ENCODE results near the gene VAV3.

Gene VAV3

GRCh38 chr1:107618539-107618938 lies 346.4 kb downstream of the VAV3 start:
- no peak overlapping the region for H3K4me3 ChIP-seq (ENCODE audit: low read depth, low read length)
- TF ChIP-seq CTCF (IDR thresholded peaks at IDR 0.05; ENCODE audit: low read depth, low read length): no peak

- no peak for TF ChIP-seq CTCF (IDR thresholded peaks at IDR 0.05; ENCODE audit: low read depth, low read length)
- H3K4me3 ChIP-seq (ENCODE audit: low read depth, low read length): no peak overlapping the region
These were observed 347.1 kb downstream of the VAV3 start for GRCh38 chr1:107617921-107618320.

- no peak overlapping the region for H3K4me3 ChIP-seq (ENCODE audit: low read depth, low read length)
- TF ChIP-seq CTCF (IDR thresholded peaks at IDR 0.05; ENCODE audit: low read depth, low read length): no peak
These were observed 347.5 kb downstream of the VAV3 start for GRCh38 chr1:107617456-107617855.

GRCh38 chr1:107609808-107610207 lies 355.2 kb downstream of the VAV3 start:
- H3K4me3 ChIP-seq (ENCODE audit: low read depth, low read length): no peak overlapping the region
- TF ChIP-seq CTCF (IDR thresholded peaks at IDR 0.05; ENCODE audit: low read depth, low read length): no peak

- TF ChIP-seq CTCF (IDR thresholded peaks at IDR 0.05; ENCODE audit: low read depth, low read length): no peak
- no peak overlapping the region for H3K4me3 ChIP-seq (ENCODE audit: low read depth, low read length)
These were observed 360.2 kb downstream of the VAV3 start for GRCh38 chr1:107604825-107605224.

- no peak overlapping the region for H3K4me3 ChIP-seq (ENCODE audit: low read depth, low read length)
These were observed 364.3 kb downstream of the VAV3 start for GRCh38 chr1:107600607-107601160.

GRCh38 chr1:107599220-107599619 lies 365.8 kb downstream of the VAV3 start:
- no peak for TF ChIP-seq CTCF (IDR thresholded peaks at IDR 0.05; ENCODE audit: low read depth, low read length)
- no peak overlapping the region for H3K4me3 ChIP-seq (ENCODE audit: low read depth, low read length)

More at GRCh38 chr1:107600607-107601160, 364.3 kb downstream of the VAV3 start:
- TF ChIP-seq CTCF (IDR thresholded peaks at IDR 0.05; ENCODE audit: low read depth, low read length): no peak
